Trophoblast cell (in vitro differentiated cells and primary cell): ENCODE measurements around the gene TBCK.

Experiments used
- DNase-seq, 2 donors: peaks; one replicate each; pipeline ENCODE4 v3.0.0-alpha.2; 2016
- H2AFZ ChIP-seq: 2 replicates; pipeline ENCODE4 v1.6.1; 2013; ENCODE audit warnings: low read length, moderate library complexity, mild to moderate bottlenecking; ENCODE audit not compliant: insufficient read depth, poor library complexity
- H2AK5ac ChIP-seq: 2 replicates; pipeline ENCODE4 v1.6.1; 2013; ENCODE audit warnings: mild to moderate bottlenecking, low read length
- H2BK120ac ChIP-seq: 2 replicates; pipeline ENCODE4 v1.6.1; 2013; ENCODE audit warnings: low read length, mild to moderate bottlenecking, moderate library complexity; ENCODE audit not compliant: insufficient read depth, poor library complexity
- H2BK12ac ChIP-seq: 2 replicates; pipeline ENCODE4 v1.6.1; 2013; ENCODE audit warnings: mild to moderate bottlenecking, low read length, moderate library complexity
- H2BK5ac ChIP-seq: 2 replicates; pipeline ENCODE4 v1.6.1; 2013; ENCODE audit warnings: low read length, low read depth, moderate library complexity, mild to moderate bottlenecking; ENCODE audit not compliant: poor library complexity
- H3K14ac ChIP-seq: 2 replicates; pipeline ENCODE4 v1.6.1; 2013; ENCODE audit warnings: mild to moderate bottlenecking, low read length
- H3K18ac ChIP-seq: 2 replicates; pipeline ENCODE4 v1.6.1; 2013; ENCODE audit warnings: mild to moderate bottlenecking, low read length
- H3K23ac ChIP-seq: 2 replicates; pipeline ENCODE4 v1.6.1; 2013; ENCODE audit warnings: low read length
- H3K27ac ChIP-seq: 2 replicates; pipeline ENCODE4 v1.5.1; 2013; ENCODE audit warnings: low read depth, mild to moderate bottlenecking, inconsistent platforms, low read length, moderate library complexity
- H3K27me3 ChIP-seq: 2 replicates; pipeline ENCODE4 v1.6.1; 2013; ENCODE audit warnings: inconsistent platforms, mild to moderate bottlenecking, low read length, moderate library complexity; ENCODE audit not compliant: insufficient read depth
- H3K36me3 ChIP-seq, 2 experiments: 1 replicate in 1 of 2; 2 replicates in 1 of 2; pipeline ENCODE4 v1.6.1; 2013; ENCODE audit warnings: low read length in 2 of 2, mild to moderate bottlenecking in 2 of 2, moderate library complexity in 1 of 2; ENCODE audit not compliant: insufficient read depth in 2 of 2, control insufficient read depth in 1 of 2
- H3K4ac ChIP-seq: 2 replicates; pipeline ENCODE4 v1.6.1; 2013; ENCODE audit warnings: low read depth, mild to moderate bottlenecking, low read length, moderate library complexity
- H3K4me1 ChIP-seq, 2 experiments: 1 replicate in 1 of 2; 2 replicates in 1 of 2; pipeline ENCODE4 v1.6.1; 2013; ENCODE audit warnings: low read length in 2 of 2, mild to moderate bottlenecking in 2 of 2, moderate library complexity in 1 of 2; ENCODE audit not compliant: insufficient read depth in 2 of 2, control insufficient read depth in 1 of 2
- H3K4me2 ChIP-seq: 2 replicates; pipeline ENCODE4 v1.6.1; 2013; ENCODE audit warnings: inconsistent platforms, mild to moderate bottlenecking, low read length, moderate library complexity
- H3K4me3 ChIP-seq: 2 replicates; pipeline ENCODE4 v1.5.1; 2013; ENCODE audit warnings: mild to moderate bottlenecking, low read depth, low read length, inconsistent platforms
- H3K79me1 ChIP-seq: one replicate; pipeline ENCODE4 v1.6.1; 2013; ENCODE audit warnings: low read length
- H3K79me2 ChIP-seq: 2 replicates; pipeline ENCODE4 v1.6.1; 2013; ENCODE audit warnings: low read length, mild to moderate bottlenecking; ENCODE audit not compliant: control insufficient read depth, insufficient read depth, poor library complexity
- H3K9ac ChIP-seq: 2 replicates; pipeline ENCODE4 v1.6.1; 2013; ENCODE audit warnings: mild to moderate bottlenecking, low read length
- H3K9me3 ChIP-seq: 2 replicates; pipeline ENCODE4 v1.6.1; 2013; ENCODE audit warnings: low read depth, mild to moderate bottlenecking, control low read depth, inconsistent platforms, low read length; ENCODE audit not compliant: insufficient read depth
- H4K12ac ChIP-seq: 2 replicates; pipeline ENCODE4 v1.6.1; 2013; ENCODE audit warnings: low read depth, mild to moderate bottlenecking, low read length, moderate library complexity
- H4K8ac ChIP-seq: 2 replicates; pipeline ENCODE4 v1.6.1; 2013; ENCODE audit warnings: low read depth, mild to moderate bottlenecking, low read length, moderate library complexity
- H4K91ac ChIP-seq: one replicate; pipeline ENCODE4 v1.6.1; 2013; ENCODE audit warnings: low read depth, mild to moderate bottlenecking, low read length, moderate library complexity
- WGBS: extraction: QIAGEN DNeasy Blood & Tissue Kit; methylation state at CpG from one replicate; pipeline ENCODE4 v1.1.7; 2013; ENCODE audit warnings: missing lambda C conversion rate; ENCODE audit not compliant: insufficient read length, insufficient coverage; ENCODE audit errors: extremely low coverage; 5-methylcytosine and 5-hydroxymethylcytosine counted together

TBCK gene

DNA sequence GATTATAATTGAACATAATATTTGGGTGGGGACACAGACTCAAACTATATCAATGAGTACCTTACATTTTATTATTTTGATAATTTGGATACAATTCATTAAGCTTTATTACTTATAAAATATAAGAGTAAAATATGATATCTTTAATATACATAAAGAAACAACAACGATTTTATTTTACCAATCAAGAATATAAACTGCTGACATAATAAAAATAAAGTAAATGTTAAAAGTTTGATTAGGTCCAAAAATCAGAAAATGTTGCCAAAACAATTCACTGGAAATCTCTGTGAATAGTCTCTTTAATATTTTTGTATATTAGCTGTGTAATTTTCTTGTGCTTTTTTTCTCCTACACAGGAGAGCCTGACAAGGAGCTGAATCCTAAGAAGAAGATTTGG is 31.2 kb upstream of the TBCK start:
- Histone ChIP-seq H3K23ac (no peak overlapping the region), H3K18ac (no peak overlapping the region), H2AFZ (no peak overlapping the region), H2BK12ac (no peak overlapping the region), H3K79me2 (no peaks in the 10 kb centered on the region), H3K9ac (no peak overlapping the region), H2AK5ac (no peak overlapping the region), H4K91ac (no peak overlapping the region), H3K27ac (no peak overlapping the region), H3K4me1 (no peaks in the 10 kb centered on the region), H3K14ac (no peak overlapping the region), H2BK120ac (no peak overlapping the region), H3K27me3 (no peaks in the 10 kb centered on the region), H2BK5ac (no peak overlapping the region), H3K36me3 (peaks cover 0 to 2% of the 10 kb centered on the region in 2 experiments), H3K79me1 (no peaks in the 10 kb centered on the region), H3K9me3 (no peaks in the 10 kb centered on the region), H3K4me2 (no peak overlapping the region), H4K8ac (no peak overlapping the region), H3K4me3 (no peak overlapping the region), H4K12ac (no peak overlapping the region), H3K4ac (no peak overlapping the region)
- no peak for DNase-seq
- no CpG with 5 or more reads among the region's 1 CpG for WGBS

DNA sequence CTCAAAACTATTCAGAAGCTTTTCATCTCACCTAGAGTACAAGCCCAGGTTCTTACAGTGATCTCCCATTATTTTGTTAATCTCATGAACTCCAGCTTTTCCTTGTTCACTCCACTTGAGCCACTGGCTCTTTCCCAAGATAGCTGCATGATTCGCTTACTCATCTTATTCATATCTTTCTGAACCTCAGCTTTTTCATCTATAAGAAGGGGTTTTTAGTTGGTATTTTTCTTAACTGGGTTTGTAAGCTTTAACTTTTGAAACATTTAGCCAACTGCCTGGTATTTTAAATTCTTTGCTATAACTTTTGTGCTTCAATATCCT is 28.6 kb upstream of the TBCK start:
- Histone ChIP-seq H2AK5ac (no peak overlapping the region), H3K9me3 (no peaks in the 10 kb centered on the region), H3K9ac (no peak overlapping the region), H3K79me2 (no peaks in the 10 kb centered on the region), H3K27ac (no peak overlapping the region), H4K8ac (no peak overlapping the region), H2BK12ac (no peak overlapping the region), H3K79me1 (no peaks in the 10 kb centered on the region), H3K4ac (no peak overlapping the region), H3K4me2 (no peak overlapping the region), H3K36me3 (peaks cover 0 to 2% of the 10 kb centered on the region in 2 experiments), H4K12ac (no peak overlapping the region), H2AFZ (no peak overlapping the region), H3K23ac (no peak overlapping the region), H2BK5ac (no peak overlapping the region), H3K14ac (no peak overlapping the region), H3K18ac (no peak overlapping the region), H3K27me3 (no peaks in the 10 kb centered on the region), H3K4me3 (no peak overlapping the region), H3K4me1 (no peaks in the 10 kb centered on the region), H4K91ac (no peak overlapping the region), H2BK120ac (no peak overlapping the region)
- no CpG with 5 or more reads among the region's 1 CpG for WGBS
- DNase-seq = no peak

DNA sequence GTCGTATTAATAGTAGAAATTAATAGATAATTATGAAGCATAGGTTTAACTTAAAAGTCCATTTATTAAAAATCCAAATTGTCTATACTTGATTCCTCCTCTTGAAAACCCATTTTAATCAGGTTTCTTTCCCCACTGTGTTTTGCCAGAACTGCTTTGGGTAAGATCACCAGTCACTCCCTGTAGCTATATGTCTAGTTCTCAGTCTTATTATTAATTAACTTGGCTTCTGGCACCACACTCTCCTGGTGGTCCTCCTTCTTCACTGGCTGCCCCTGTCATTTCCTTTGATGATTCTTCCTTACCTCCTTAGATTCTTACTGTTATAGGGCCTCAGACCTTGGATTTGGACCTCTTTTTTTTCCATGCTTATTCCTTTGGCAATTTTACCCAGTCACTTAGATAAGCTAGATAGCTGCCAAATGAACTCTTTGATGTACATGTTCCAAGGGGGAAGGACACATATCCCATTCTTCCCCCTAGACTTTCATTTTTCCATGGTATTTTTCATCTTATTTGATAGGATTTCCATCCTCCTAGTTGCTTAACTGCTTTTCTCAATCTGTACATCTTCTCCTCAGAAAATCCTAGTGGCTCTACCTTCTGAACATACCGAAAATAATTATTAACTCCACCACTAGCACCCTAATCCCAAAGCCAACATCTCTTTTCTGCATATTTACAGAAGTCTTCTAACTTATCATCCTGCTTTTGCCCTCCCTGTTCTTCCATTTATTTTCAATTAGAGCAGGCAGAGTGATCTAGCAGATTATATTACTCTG is 28.0 kb upstream of the TBCK start:
- Histone ChIP-seq H2BK120ac (no peak overlapping the region), H4K91ac (no peak overlapping the region), H3K14ac (no peak overlapping the region), H3K27me3 (no peaks in the 10 kb centered on the region), H2AK5ac (no peak overlapping the region), H3K9me3 (no peaks in the 10 kb centered on the region), H3K79me2 (no peaks in the 10 kb centered on the region), H3K9ac (no peak overlapping the region), H3K18ac (no peak overlapping the region), H3K27ac (no peak overlapping the region), H3K36me3 (peaks cover 0 to 4% of the 10 kb centered on the region in 2 experiments), H3K79me1 (no peaks in the 10 kb centered on the region), H2BK12ac (no peak overlapping the region), H2AFZ (no peak overlapping the region), H4K12ac (no peak overlapping the region), H3K4me2 (no peak overlapping the region), H3K4ac (no peak overlapping the region), H3K4me3 (no peak overlapping the region), H2BK5ac (no peak overlapping the region), H3K4me1 (no peaks in the 10 kb centered on the region), H4K8ac (no peak overlapping the region), H3K23ac (no peak overlapping the region)
- DNase-seq = no peak
- WGBS = no CpG with 5 or more reads among the region's 2 CpGs

DNA sequence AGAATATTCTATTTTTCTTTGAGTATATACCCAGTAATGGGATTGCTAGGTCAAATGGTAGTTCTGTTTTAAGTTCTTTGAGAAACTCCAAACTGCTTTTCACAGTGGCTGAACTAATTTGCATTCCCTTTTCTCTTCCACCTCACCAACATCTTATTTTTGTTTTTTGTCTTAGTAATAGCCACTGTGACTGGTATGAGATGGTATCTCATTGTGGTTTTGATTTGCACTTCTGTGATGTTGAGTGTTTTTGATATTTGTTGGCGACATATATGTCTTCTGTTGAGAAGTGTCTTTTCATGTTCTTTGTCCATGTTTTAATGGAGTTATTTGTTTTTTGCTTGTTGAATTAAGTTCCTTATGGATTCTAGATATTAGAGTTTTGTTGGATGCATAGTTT is 24.8 kb upstream of the TBCK start:
- DNase-seq = no peak
- Histone ChIP-seq H2AFZ (no peak overlapping the region), H3K27me3 (no peaks in the 10 kb centered on the region), H3K18ac (no peak overlapping the region), H3K4me2 (no peak overlapping the region), H4K91ac (no peak overlapping the region), H3K27ac (no peak overlapping the region), H3K9me3 (no peaks in the 10 kb centered on the region), H3K4me1 (no peaks in the 10 kb centered on the region), H2BK12ac (no peak overlapping the region), H3K79me1 (no peaks in the 10 kb centered on the region), H3K9ac (no peak overlapping the region), H2BK5ac (no peak overlapping the region), H3K14ac (no peak overlapping the region), H4K12ac (no peak overlapping the region), H3K4me3 (no peak overlapping the region), H3K36me3 (peaks cover 10 to 15% of the 10 kb centered on the region in 2 experiments), H4K8ac (no peak overlapping the region), H3K23ac (no peak overlapping the region), H2AK5ac (no peak overlapping the region), H3K79me2 (no peaks in the 10 kb centered on the region), H2BK120ac (no peak overlapping the region), H3K4ac (no peak overlapping the region)
- no CpG with 5 or more reads among the region's 1 CpG for WGBS
